Measurements from ENCODE around the gene UNC119B.

Gene UNC119B

DNA sequence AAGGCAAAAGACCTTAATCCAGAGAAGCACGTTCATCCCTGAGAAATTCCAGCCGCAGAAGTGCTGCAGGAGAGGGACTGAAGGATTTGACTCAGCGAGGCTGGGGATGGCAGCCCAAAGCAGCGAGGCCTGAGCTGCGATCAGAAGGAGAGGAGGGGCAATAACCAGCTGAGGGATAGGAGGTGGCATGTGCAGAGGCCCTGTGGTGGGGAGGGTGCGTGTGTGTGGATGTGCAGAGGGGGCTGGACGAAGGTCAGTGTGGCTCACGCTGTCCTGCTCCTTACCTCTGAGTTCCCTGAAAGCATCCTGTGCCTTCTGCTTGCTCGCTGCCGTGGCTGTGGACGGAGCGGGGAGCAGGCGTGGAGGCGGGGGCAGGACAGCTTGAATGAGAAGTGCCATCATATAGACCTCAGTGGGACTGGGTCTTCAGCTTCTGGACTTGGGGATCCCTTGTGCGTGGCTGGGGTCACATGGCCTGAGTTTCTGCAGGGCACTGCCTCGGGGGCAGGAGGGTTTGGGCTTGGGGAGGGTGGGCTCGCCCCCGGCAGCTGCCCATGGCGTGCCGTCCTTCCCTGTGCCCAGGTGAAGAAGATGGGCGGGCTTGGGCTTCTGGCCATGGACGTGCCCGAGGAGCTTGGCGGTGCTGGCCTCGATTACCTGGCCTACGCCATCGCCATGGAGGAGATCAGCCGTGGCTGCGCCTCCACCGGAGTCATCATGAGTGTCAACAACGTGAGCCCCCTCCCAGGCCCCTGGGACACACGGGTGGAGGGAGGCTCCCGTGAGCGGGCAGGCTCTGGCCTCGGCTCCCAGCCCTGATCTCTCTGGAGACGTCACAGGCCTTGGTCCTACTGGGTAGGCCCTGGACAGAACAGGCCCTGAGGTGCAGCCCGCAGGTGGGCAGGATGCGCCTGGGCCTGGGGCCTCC is 26.4 kb downstream of the UNC119B start:
- Histone ChIP-seq H3K9ac (ENCODE audit: low read depth, low read length) (no peak overlapping the region), H3K4me1 (ENCODE audit: insufficient read depth, low read length) (no peaks in the 10 kb centered on the region), H3K4me3 (ENCODE audit: low read length) (no peak overlapping the region), H3K27ac (ENCODE audit: low read length) (no peak overlapping the region), H3K36me3 (ENCODE audit: insufficient read depth, low read depth, low read length) (no peaks in the 10 kb centered on the region), H3K9me3 (ENCODE audit: insufficient read depth, low read depth, low read length) (no peaks in the 10 kb centered on the region), H3K27me3 (ENCODE audit: insufficient read depth, low read length) (no peaks in the 10 kb centered on the region)

DNA sequence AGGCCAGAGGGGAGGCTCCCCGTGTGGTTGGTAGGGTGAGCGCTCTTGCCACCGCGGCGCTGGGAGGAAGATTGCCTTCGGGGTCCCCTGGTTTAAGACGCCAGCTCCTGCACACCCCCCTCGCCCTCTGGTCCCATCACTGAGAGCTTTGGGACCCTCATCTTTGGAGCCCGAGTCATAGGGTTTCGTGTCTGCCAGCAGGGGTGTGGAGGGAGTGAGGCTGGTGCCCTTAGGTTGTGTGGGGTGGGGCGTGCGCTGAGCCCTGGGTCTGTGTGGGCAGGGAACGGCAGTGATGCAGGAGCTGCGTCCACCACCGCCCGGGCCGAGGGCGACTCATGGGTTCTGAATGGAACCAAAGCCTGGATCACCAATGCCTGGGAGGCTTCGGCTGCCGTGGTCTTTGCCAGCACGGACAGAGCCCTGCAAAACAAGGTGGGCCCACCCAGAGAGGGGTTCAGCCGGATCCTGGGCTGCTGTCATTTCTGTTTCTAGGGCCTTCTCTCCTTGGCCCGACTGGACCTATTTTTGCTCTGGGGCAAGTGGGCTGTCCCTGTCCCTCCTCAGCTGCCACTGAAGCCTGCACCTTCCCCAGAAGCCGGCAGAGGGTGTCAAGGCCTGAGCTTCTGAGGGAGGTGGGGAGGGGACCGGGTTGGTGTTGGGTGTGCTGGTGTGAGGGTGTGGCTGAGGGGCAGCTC is 27.4 kb downstream of the UNC119B start:
- Histone ChIP-seq H3K27me3 (ENCODE audit: insufficient read depth, low read length) (no peaks in the 10 kb centered on the region), H3K4me3 (ENCODE audit: low read length) (no peak overlapping the region), H3K36me3 (ENCODE audit: insufficient read depth, low read depth, low read length) (no peaks in the 10 kb centered on the region), H3K9me3 (ENCODE audit: insufficient read depth, low read depth, low read length) (no peaks in the 10 kb centered on the region), H3K4me1 (ENCODE audit: insufficient read depth, low read length) (no peaks in the 10 kb centered on the region), H3K27ac (ENCODE audit: low read length) (no peak overlapping the region), H3K9ac (ENCODE audit: low read depth, low read length) (no peak overlapping the region)

DNA sequence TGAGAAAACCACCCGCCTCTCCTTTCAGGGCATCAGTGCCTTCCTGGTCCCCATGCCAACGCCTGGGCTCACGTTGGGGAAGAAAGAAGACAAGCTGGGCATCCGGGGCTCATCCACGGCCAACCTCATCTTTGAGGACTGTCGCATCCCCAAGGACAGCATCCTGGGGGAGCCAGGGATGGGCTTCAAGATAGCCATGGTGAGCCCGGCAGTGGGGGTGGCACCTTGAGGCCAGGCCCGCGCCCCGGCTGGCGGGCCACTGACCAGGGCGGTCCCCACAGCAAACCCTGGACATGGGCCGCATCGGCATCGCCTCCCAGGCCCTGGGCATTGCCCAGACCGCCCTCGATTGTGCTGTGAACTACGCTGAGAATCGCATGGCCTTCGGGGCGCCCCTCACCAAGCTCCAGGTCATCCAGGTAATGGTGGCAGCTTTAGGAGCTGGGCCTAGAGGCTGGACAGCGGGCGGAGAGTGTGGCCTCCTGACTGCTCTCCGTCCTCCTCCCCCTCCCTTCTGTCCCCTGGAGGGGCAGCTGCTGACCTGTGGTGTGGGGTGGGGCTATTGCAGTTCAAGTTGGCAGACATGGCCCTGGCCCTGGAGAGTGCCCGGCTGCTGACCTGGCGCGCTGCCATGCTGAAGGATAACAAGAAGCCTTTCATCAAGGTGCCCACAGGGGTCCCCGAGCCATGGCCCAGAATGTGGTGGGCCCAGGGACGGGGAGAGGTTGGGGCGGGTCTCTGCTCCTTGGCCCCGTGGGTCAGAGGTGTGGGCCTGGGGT is 28.2 kb downstream of the UNC119B start:
- no peaks in the 10 kb centered on the region for H3K4me1 ChIP-seq (ENCODE audit: insufficient read depth, low read length)
- H3K27me3 ChIP-seq (ENCODE audit: insufficient read depth, low read length) = no peaks in the 10 kb centered on the region
- H3K4me3 ChIP-seq (ENCODE audit: low read length) = no peak overlapping the region
- H3K9me3 ChIP-seq (ENCODE audit: insufficient read depth, low read depth, low read length) = no peaks in the 10 kb centered on the region
- no peak overlapping the region for H3K9ac ChIP-seq (ENCODE audit: low read depth, low read length)
- H3K36me3 ChIP-seq (ENCODE audit: insufficient read depth, low read depth, low read length) = no peaks in the 10 kb centered on the region
- H3K27ac ChIP-seq (ENCODE audit: low read length) = no peak overlapping the region

- no peaks in the 10 kb centered on the region for H3K9me3 ChIP-seq (ENCODE audit: insufficient read depth, low read depth, low read length)
- no peaks in the 10 kb centered on the region for H3K27me3 ChIP-seq (ENCODE audit: insufficient read depth, low read length)
- H3K27ac ChIP-seq (ENCODE audit: low read length) = no peak overlapping the region
These were observed 28.9 kb downstream of the UNC119B start for GRCh38 chr12:120739031-120739762.

DNA sequence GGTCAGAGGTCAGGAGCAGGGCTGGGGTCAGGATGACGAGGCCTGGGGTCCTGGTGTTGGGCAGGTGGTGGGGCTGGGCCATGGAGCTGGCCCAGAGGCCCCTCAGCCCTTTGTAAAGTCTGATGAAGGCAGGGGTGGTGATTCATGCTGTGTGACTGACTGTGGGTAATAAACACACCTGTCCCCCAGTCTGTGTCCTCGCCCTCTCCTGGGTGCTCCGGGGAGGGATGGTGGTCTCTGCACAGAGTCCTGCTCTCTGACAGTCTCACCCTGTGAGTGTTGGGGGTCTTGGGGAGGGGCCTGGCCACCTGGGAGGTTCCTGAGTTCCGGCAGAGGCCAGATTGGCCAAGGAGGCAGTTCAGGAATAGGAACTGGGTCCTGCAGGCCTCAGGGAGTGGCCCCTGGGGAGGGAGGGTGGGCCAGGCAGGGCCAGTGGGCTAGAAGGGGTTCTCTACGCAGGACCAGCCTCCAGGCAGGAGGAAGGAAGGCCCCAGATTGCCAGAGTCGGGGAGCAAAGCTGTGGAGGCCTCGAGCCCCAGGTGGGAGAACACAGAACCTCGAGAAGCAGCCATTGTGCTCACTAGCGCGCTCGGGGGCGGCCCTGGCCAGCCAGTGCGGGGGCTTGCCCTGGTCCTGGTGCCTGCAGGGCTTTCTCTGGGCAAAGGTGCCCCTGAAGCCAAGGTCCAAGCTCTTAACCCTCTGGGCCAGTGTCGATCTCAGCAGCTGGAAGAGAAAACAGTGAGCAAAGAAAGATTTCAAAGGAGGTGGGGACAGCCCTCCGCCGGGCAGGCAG is 29.8 kb downstream of the UNC119B start:
- H3K9ac ChIP-seq (ENCODE audit: low read depth, low read length) = no peak overlapping the region
- no peaks in the 10 kb centered on the region for H3K36me3 ChIP-seq (ENCODE audit: insufficient read depth, low read depth, low read length)
- H3K4me3 ChIP-seq (ENCODE audit: low read length) = no peak overlapping the region
- no peaks in the 10 kb centered on the region for H3K27me3 ChIP-seq (ENCODE audit: insufficient read depth, low read length)
- no peaks in the 10 kb centered on the region for H3K4me1 ChIP-seq (ENCODE audit: insufficient read depth, low read length)
- no peak overlapping the region for H3K27ac ChIP-seq (ENCODE audit: low read length)
- no peaks in the 10 kb centered on the region for H3K9me3 ChIP-seq (ENCODE audit: insufficient read depth, low read depth, low read length)

More at GRCh38 chr12:120739031-120739762, 28.9 kb downstream of the UNC119B start:
- Histone ChIP-seq H3K36me3 (ENCODE audit: insufficient read depth, low read depth, low read length) (no peaks in the 10 kb centered on the region), H3K4me1 (ENCODE audit: insufficient read depth, low read length) (no peaks in the 10 kb centered on the region), H3K4me3 (ENCODE audit: low read length) (no peak overlapping the region), H3K9ac (ENCODE audit: low read depth, low read length) (no peak overlapping the region)

GRCh38 chr12:120740871-120741270 is 30.6 kb downstream of the UNC119B start:
- Histone ChIP-seq H3K36me3 (ENCODE audit: insufficient read depth, low read depth, low read length) (no peaks in the 10 kb centered on the region), H3K4me1 (ENCODE audit: insufficient read depth, low read length) (no peaks in the 10 kb centered on the region), H3K27me3 (ENCODE audit: insufficient read depth, low read length) (no peaks in the 10 kb centered on the region), H3K9ac (ENCODE audit: low read depth, low read length) (no peak overlapping the region), H3K9me3 (ENCODE audit: insufficient read depth, low read depth, low read length) (no peaks in the 10 kb centered on the region), H3K4me3 (ENCODE audit: low read length) (no peak overlapping the region), H3K27ac (ENCODE audit: low read length) (no peak overlapping the region)

DNA sequence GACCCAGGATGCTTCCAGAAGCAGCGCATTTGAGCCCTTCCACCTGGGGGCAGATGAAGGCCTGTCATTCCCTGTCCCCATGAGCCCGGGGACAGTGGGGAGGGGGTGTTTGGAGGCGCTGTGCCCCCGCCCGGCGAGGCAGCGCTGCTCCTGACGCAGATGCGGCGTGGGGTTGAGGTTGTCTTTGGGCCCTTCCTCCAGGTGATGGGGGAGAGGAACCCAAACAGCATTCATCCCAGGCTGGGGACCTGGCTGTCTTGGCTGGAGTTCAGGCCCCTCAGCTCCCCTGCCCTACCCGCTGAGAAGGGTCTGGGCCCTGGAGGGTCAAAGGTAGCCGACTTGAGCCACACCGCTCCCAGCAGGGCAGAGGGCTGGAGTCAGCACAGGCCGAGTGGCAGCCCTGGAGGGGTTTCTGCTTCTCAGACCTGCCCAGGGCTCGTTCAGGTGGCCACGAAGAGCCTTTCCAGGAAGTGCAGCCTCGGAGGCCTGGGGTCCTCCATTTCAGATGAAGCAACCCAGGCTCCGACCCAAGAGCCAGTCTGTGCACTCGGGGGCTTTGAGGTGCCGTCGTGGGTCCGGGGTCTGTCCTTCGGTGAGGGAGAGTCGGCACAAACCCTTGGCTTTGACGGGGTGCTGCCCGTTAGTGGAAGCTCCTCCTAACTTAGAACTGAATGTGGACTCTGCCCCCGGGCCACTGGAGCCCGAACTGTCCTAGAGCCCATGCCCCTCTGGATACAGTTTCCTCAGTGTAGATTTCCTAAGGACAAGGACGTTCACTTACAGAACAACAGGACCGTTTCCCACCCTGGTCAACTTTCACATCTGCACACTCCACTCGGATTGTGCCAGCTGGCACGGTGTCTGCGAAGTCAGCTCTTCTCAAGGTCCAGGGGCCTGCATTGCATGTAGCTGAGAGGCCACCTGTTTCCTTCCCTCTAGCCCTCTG is 31.5 kb downstream of the UNC119B start:
- Histone ChIP-seq H3K36me3 (ENCODE audit: insufficient read depth, low read depth, low read length) (no peaks in the 10 kb centered on the region), H3K9me3 (ENCODE audit: insufficient read depth, low read depth, low read length) (no peaks in the 10 kb centered on the region), H3K4me3 (ENCODE audit: low read length) (no peak overlapping the region), H3K4me1 (ENCODE audit: insufficient read depth, low read length) (no peaks in the 10 kb centered on the region), H3K9ac (ENCODE audit: low read depth, low read length) (no peak overlapping the region), H3K27ac (ENCODE audit: low read length) (no peak overlapping the region), H3K27me3 (ENCODE audit: insufficient read depth, low read length) (no peaks in the 10 kb centered on the region)

DNA sequence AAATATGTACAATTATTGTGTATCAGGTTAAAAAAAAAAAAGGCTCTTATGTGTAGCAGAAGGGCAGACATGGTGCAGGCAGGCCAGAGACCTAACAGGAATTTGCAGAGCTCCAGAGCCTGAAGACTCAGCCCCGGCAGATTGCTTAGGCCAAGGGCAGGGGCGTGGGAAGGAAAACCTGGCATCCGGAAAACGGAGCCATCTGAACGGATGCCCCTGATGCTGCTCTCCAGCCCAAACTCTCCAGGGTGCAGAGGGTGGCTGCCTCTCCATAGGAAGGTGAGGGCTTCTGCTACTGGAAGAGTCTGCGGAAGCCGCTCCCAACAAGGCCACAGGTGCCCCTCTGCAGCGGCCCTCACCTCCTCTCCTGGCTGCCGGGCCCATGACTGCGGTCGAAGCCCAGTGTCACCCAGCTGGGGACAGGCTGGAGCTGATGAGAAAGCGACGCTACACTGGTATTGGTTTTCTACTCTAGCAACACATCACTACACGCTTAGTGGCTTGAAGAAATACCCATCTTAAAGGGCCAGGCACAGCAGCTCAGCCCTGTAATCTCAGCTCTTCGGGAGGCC is 34.8 kb downstream of the UNC119B start:
- H3K27ac ChIP-seq (ENCODE audit: low read length) = no peak overlapping the region
- H3K36me3 ChIP-seq (ENCODE audit: insufficient read depth, low read depth, low read length) = no peaks in the 10 kb centered on the region
- no peak overlapping the region for H3K4me3 ChIP-seq (ENCODE audit: low read length)
- no peak overlapping the region for H3K9ac ChIP-seq (ENCODE audit: low read depth, low read length)
- H3K9me3 ChIP-seq (ENCODE audit: insufficient read depth, low read depth, low read length) = no peaks in the 10 kb centered on the region
- no peaks in the 10 kb centered on the region for H3K27me3 ChIP-seq (ENCODE audit: insufficient read depth, low read length)
- H3K4me1 ChIP-seq (ENCODE audit: insufficient read depth, low read length) = no peaks in the 10 kb centered on the region

GRCh38 chr12:120748242-120748641 is 38.0 kb downstream of the UNC119B start:
- Histone ChIP-seq H3K9me3 (ENCODE audit: insufficient read depth, low read depth, low read length) (no peaks in the 10 kb centered on the region), H3K27me3 (ENCODE audit: insufficient read depth, low read length) (no peaks in the 10 kb centered on the region), H3K36me3 (ENCODE audit: insufficient read depth, low read depth, low read length) (no peaks in the 10 kb centered on the region), H3K9ac (ENCODE audit: low read depth, low read length) (no peak overlapping the region), H3K4me1 (ENCODE audit: insufficient read depth, low read length) (no peaks in the 10 kb centered on the region), H3K27ac (ENCODE audit: low read length) (no peak overlapping the region), H3K4me3 (ENCODE audit: low read length) (no peak overlapping the region)

DNA sequence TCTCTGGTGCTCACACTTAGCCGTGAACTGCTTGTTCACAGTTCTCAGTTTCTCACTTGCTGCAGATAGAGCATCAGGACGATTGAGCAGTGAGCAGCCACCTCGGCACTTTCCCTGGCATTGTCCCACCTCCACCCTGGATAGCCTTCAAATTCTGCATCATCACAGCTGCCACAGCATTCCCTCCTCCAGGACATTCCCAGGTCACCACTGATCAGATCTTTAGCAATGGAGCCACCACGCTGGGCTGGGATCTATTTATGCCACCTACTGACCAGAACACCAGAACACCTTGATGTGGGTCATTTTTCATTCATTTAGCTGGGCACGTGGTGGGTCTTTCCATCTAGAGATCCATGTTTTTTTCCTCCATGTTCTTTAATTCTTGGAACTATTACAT is 39.0 kb downstream of the UNC119B start:
- Histone ChIP-seq H3K27me3 (ENCODE audit: insufficient read depth, low read length) (no peaks in the 10 kb centered on the region), H3K9me3 (ENCODE audit: insufficient read depth, low read depth, low read length) (no peaks in the 10 kb centered on the region), H3K9ac (ENCODE audit: low read depth, low read length) (no peak overlapping the region), H3K4me1 (ENCODE audit: insufficient read depth, low read length) (no peaks in the 10 kb centered on the region), H3K36me3 (ENCODE audit: insufficient read depth, low read depth, low read length) (no peaks in the 10 kb centered on the region), H3K4me3 (ENCODE audit: low read length) (no peak overlapping the region), H3K27ac (ENCODE audit: low read length) (no peak overlapping the region)
